Esophagus muscularis mucosa (tissue), 4 donors: ENCODE results near the gene COBL. TPM values are rescaled to one million over a fixed set of nuclear protein-coding genes. Genes with fewer than 3 reads are reported as not detected.

Experiments used
- DNase-seq: peaks from one replicate; pipeline ENCODE4 v3.0.0-alpha.2; 2017; ENCODE audit errors: extremely low spot score
- H3K27ac ChIP-seq, 4 donors: fragments of 200-600 bp; sonication (generic); replicated peaks in 1 of 4; 1 replicate in 3 of 4; 2 replicates in 1 of 4; pipeline ENCODE4 v1.5.1; 2016 to 2019; ENCODE audit warnings: mild to moderate bottlenecking in 1 of 4
- H3K27me3 ChIP-seq, 4 donors: fragments of 200-600 bp; sonication (generic); one replicate each; pipeline versions ENCODE4 v1.5.1 to v1.6.0; 2016 to 2019
- H3K36me3 ChIP-seq, 4 donors: fragments of 200-600 bp; sonication (generic); one replicate each; pipeline ENCODE4 v1.5.1; 2016 to 2019
- H3K4me1 ChIP-seq, 4 donors: fragments of 200-600 bp; sonication (generic); one replicate each; pipeline ENCODE4 v1.5.1; 2016 to 2019
- H3K4me3 ChIP-seq, 4 donors: fragments of 200-600 bp; sonication (generic); 1 replicate in 2 of 4; 2 replicates in 2 of 4; pipeline ENCODE4 v1.5.1; 2016 to 2019; ENCODE audit warnings: mild to moderate bottlenecking in 4 of 4, moderate library complexity in 1 of 4
- H3K9me3 ChIP-seq, 4 donors: fragments of 200-600 bp; sonication (generic); 1 replicate in 3 of 4; 2 replicates in 1 of 4; pipeline ENCODE4 v1.5.1; 2016 to 2019
- EP300 ChIP-seq: sonication (generic); formaldehyde crosslinking; IDR thresholded peaks from one replicate; pipeline ENCODE4 v1.6.1; 2017; ENCODE audit warnings: antibody characterized with exemption
- POLR2A ChIP-seq: fragments of 450-650 bp; IDR thresholded peaks from one replicate; pipeline ENCODE4 v1.6.1; 2017; ENCODE audit warnings: antibody characterized with exemption, moderate library complexity, mild to moderate bottlenecking, low read depth
- POLR2AphosphoS5 ChIP-seq, 2 donors: sonication (generic); formaldehyde crosslinking; IDR thresholded peaks; one replicate each; pipeline ENCODE4 v1.6.1; 2017; ENCODE audit warnings: antibody characterized with exemption in 2 of 2
- WGBS: methylation state at CpG from one replicate; pipeline ENCODE4 v1.1.5; 2018; 5-methylcytosine and 5-hydroxymethylcytosine counted together
- intact Hi-C: fragments of 100-400 bp; cut with DNase I; formaldehyde crosslinking; loops from one replicate; pipeline ENCODE4 v1.15.1; 2023
- total RNA-seq, 4 donors: library from RNA; depleted of rRNA; stranded (reverse); fragments of >200 nt; gene quantifications; one replicate each; pipeline versions ENCODE4 v1.1.0 to v1.2.1, GENCODE V29; 2016
- TF ChIP-seq, protein P1 (sequence below), 3 experiments: fragments of 200-600 bp in 2 of 3; fragments of 450-650 bp in 1 of 3; sonication (generic) in 2 of 3; IDR thresholded peaks; one replicate each; pipeline ENCODE4 v1.5.1; 2017 to 2019; ENCODE audit warnings: antibody characterized with exemption in 3 of 3, mild to moderate bottlenecking in 2 of 3, moderate library complexity in 1 of 3

COBL gene
- total RNA-seq, 4 donors from 2014 or later = 29.8 to 51.4 (median 45.9) TPM

DNA sequence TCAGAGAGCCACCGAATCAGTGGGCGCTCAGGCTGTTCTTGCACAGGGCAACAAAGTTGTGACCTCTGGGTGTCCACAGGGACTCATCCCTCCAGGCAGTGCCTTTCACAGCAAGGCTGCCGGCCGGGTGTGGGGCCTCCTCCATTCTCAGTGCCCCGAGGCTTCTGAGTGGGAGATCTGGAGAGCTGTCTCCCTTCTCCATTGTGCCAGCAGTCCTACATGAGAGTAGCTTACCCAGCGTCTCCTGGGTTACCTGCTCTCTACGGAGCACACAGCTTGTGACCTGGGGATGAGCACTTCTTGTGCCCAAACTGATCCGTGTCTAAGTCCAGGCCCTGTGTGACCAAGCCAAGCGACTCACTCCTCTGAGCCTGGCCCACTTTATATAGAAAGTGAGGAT lies 293.1 kb downstream of the COBL start:
- 89% methylated on average over 4 of the region's 9 CpGs for WGBS
- H3K27me3 ChIP-seq = no peaks in the 10 kb centered on the region
- H3K9me3 ChIP-seq = no peaks in the 10 kb centered on the region
- H3K4me1 ChIP-seq = peaks cover 0 to 13% (median 6%) of the 10 kb centered on the region in 4 donors
- no peak overlapping the region for H3K4me3 ChIP-seq
- no peak for TF ChIP-seq POLR2A
- no peak for TF ChIP-seq EP300
- TF ChIP-seq, protein P1, sequence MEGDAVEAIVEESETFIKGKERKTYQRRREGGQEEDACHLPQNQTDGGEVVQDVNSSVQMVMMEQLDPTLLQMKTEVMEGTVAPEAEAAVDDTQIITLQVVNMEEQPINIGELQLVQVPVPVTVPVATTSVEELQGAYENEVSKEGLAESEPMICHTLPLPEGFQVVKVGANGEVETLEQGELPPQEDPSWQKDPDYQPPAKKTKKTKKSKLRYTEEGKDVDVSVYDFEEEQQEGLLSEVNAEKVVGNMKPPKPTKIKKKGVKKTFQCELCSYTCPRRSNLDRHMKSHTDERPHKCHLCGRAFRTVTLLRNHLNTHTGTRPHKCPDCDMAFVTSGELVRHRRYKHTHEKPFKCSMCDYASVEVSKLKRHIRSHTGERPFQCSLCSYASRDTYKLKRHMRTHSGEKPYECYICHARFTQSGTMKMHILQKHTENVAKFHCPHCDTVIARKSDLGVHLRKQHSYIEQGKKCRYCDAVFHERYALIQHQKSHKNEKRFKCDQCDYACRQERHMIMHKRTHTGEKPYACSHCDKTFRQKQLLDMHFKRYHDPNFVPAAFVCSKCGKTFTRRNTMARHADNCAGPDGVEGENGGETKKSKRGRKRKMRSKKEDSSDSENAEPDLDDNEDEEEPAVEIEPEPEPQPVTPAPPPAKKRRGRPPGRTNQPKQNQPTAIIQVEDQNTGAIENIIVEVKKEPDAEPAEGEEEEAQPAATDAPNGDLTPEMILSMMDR (IDR thresholded peaks at IDR 0.05) = no peak
- no peak for TF ChIP-seq POLR2AphosphoS5 (IDR thresholded peaks at IDR 0.05)
- DNase-seq = peak; percentile 74
- H3K27ac ChIP-seq = no peak overlapping the region
- peaks cover 0 to 41% (median 16%) of the 10 kb centered on the region in 4 donors for H3K36me3 ChIP-seq
- intact Hi-C loops = no loop called here

DNA sequence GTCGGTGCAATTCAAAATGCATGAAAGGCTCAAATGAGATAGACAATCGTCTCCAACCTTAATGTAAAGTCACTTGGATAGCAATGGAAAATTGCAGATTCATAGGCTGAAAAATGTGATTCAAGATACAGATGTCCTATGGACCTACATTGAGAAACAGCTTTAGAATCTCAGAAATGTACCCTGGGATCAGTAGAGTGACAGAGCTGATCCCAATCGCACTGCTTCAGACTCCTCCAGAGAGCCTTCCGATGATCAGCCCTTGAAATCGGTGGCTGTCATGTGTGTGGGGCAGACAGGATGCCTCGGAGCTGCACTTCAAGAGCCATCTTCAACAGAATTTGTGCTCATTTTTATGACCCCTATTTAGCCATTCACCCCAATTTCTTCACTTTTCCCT lies 293.8 kb downstream of the COBL start:
- H3K36me3 ChIP-seq = peaks cover 0 to 34% (median 9%) of the 10 kb centered on the region in 4 donors
- peaks cover 0 to 13% (median 6%) of the 10 kb centered on the region in 4 donors for H3K4me1 ChIP-seq
- TF ChIP-seq, protein P1 (IDR thresholded peaks at IDR 0.05) = no peak
- TF ChIP-seq POLR2AphosphoS5 (IDR thresholded peaks at IDR 0.05) (no peak), EP300 (no peak), POLR2A (no peak)
- H3K9me3 ChIP-seq = no peaks in the 10 kb centered on the region
- H3K27me3 ChIP-seq = no peaks in the 10 kb centered on the region
- DNase-seq = no peak
- WGBS = 98% methylated on average over 6 of the region's 6 CpGs
- intact Hi-C loops = no loop called here
- no peak overlapping the region for H3K27ac ChIP-seq
- H3K4me3 ChIP-seq = no peak overlapping the region

DNA sequence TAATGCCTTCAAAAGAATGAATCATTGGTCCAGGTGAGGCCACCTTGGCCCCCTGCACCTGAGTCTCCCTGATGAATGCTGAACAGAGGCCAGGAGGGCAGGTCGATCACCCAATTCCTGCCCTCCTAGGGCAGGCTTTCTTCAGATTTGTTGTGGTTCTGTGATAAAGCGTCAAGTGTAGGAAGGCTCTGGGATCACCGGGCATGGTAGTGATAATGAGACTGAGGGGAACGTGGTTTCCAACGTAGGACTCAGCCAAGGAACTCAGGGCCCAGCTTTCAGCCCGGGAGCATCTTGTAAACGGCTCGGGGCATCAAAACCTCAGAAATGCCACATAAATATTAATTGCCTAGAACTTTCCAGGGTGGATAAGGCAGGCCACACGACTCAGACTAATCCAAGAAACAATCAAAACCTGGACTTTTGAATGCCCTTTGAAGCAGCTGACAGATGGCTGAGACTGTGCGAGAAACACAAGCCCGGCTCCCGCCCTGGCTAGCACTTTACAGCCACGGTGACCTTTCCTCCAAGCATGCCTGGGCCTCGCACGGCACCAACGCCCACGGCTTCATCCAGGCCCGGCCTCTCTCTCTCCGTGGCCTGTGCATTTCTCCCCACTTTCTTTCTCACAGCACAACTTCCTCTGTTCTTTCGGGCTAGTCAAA lies 294.6 kb downstream of the COBL start:
- H3K4me3 ChIP-seq = no peak overlapping the region
- 82% methylated on average over 20 of the region's 20 CpGs for WGBS
- H3K4me1 ChIP-seq = peaks cover 0 to 13% (median 6%) of the 10 kb centered on the region in 4 donors
- no peak for DNase-seq
- H3K27ac ChIP-seq = no peak overlapping the region
- no peaks in the 10 kb centered on the region for H3K9me3 ChIP-seq
- TF ChIP-seq EP300 (no peak), POLR2A (no peak), POLR2AphosphoS5 (IDR thresholded peaks at IDR 0.05) (no peak)
- TF ChIP-seq, protein P1 (IDR thresholded peaks at IDR 0.05) = no peak
- intact Hi-C loops = no loop called here
- peaks cover 0 to 26% (median 4%) of the 10 kb centered on the region in 4 donors for H3K36me3 ChIP-seq
- H3K27me3 ChIP-seq = no peaks in the 10 kb centered on the region

DNA sequence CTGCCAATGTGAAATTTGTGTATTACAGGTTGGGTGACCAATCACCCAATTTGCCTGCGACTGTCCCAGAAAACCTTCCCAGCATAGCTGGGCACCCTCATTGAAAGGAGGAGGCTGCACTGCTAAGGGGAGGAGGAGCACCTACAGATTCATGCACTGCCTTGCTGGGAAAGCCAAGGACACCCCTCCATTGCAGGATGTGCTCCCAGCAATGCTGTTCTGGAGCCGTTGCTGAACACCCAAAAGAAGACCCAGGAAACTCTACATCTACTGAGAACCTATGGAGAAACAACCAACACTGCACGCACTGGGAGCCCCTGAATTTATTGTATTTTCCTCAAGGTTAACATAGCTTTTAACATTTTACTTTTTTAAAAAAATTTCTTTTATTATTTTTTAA lies 295.7 kb downstream of the COBL start:
- WGBS = 97% methylated on average over 3 of the region's 3 CpGs
- no peak for TF ChIP-seq POLR2A
- TF ChIP-seq, protein P1 (IDR thresholded peaks at IDR 0.05) = no peak
- no peak for TF ChIP-seq EP300
- no peak for TF ChIP-seq POLR2AphosphoS5 (IDR thresholded peaks at IDR 0.05)
- peak; percentile 55 for DNase-seq
- Histone ChIP-seq H3K27me3 (no peaks in the 10 kb centered on the region), H3K9me3 (no peaks in the 10 kb centered on the region), H3K4me3 (no peak overlapping the region), H3K36me3 (peaks cover 0 to 15% (median 0%) of the 10 kb centered on the region in 4 donors), H3K4me1 (peaks cover 0 to 13% (median 6%) of the 10 kb centered on the region in 4 donors), H3K27ac (no peak overlapping the region)
- intact Hi-C loops = no loop called here
